Measurements from ENCODE around the gene WBP11.

DNA sequence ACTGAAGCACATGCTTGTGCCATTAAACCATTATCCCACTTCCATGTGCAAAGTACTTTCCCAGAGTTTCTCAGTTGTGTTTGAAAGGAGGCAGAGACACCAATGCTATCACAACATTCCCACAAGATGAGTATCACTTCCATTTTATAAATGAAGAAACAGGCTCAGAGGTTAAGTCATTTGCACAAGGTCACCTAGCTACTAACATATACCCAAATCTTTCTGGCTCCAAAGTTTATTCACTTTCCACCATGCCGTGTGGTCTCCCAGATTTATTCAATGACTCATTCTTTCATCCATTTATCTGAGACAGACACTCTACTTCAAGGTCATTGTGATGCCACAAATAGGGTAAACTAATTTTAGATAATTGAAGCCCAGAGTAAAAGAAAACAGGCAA is 30.7 kb upstream of the WBP11 start:
- TF ChIP-seq, protein P1, sequence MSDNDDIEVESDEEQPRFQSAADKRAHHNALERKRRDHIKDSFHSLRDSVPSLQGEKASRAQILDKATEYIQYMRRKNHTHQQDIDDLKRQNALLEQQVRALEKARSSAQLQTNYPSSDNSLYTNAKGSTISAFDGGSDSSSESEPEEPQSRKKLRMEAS (CRISPR knock-in tag; IDR thresholded peaks at IDR 0.05), result no peak
- no peak for TF ChIP-seq IRF2 (CRISPR knock-in tag; IDR thresholded peaks at IDR 0.05; ENCODE audit: borderline replicate concordance, low read depth)
- TF ChIP-seq, protein P2, sequence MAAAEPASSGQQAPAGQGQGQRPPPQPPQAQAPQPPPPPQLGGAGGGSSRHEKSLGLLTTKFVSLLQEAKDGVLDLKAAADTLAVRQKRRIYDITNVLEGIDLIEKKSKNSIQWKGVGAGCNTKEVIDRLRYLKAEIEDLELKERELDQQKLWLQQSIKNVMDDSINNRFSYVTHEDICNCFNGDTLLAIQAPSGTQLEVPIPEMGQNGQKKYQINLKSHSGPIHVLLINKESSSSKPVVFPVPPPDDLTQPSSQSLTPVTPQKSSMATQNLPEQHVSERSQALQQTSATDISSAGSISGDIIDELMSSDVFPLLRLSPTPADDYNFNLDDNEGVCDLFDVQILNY (CRISPR knock-in tag; IDR thresholded peaks at IDR 0.05), result no peak
- TF ChIP-seq, protein P3, sequence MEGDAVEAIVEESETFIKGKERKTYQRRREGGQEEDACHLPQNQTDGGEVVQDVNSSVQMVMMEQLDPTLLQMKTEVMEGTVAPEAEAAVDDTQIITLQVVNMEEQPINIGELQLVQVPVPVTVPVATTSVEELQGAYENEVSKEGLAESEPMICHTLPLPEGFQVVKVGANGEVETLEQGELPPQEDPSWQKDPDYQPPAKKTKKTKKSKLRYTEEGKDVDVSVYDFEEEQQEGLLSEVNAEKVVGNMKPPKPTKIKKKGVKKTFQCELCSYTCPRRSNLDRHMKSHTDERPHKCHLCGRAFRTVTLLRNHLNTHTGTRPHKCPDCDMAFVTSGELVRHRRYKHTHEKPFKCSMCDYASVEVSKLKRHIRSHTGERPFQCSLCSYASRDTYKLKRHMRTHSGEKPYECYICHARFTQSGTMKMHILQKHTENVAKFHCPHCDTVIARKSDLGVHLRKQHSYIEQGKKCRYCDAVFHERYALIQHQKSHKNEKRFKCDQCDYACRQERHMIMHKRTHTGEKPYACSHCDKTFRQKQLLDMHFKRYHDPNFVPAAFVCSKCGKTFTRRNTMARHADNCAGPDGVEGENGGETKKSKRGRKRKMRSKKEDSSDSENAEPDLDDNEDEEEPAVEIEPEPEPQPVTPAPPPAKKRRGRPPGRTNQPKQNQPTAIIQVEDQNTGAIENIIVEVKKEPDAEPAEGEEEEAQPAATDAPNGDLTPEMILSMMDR (IDR thresholded peaks at IDR 0.05), result no peak
- TF ChIP-seq, protein P4, sequence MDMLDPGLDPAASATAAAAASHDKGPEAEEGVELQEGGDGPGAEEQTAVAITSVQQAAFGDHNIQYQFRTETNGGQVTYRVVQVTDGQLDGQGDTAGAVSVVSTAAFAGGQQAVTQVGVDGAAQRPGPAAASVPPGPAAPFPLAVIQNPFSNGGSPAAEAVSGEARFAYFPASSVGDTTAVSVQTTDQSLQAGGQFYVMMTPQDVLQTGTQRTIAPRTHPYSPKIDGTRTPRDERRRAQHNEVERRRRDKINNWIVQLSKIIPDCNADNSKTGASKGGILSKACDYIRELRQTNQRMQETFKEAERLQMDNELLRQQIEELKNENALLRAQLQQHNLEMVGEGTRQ (CRISPR knock-in tag; IDR thresholded peaks at IDR 0.05), result no peak
- no peak for TF ChIP-seq ZNF317 (CRISPR knock-in tag; IDR thresholded peaks at IDR 0.05; ENCODE audit: borderline replicate concordance, low read depth)
